HG03378 (cell line): ENCODE results near the gene MAGED2.
"Not testable (repeated sequence)": the region's sequence is repeated elsewhere in the genome, so short reads cannot be mapped to it uniquely, and the experiment has no call there.

Experiments
- ATAC-seq: cut with Tn5 transposase; IDR thresholded peaks from one replicate; pipeline ENCODE4 v1.9.1; 2021; ENCODE audit warnings: mild to moderate bottlenecking, moderate library complexity; ENCODE audit not compliant: unreplicated experiment

MAGED2 gene

GRCh38 chrX:54807524-54808108, at the start of gene MAGED2:
Gene MAGED2 (plus strand): TSS chrX:54807745. CDS start chrX:54809332, 1,587 bp downstream.
- no peak for ATAC-seq

GRCh38 chrX:54758114-54759055, 49.2 kb upstream of the MAGED2 start:
- ATAC-seq, result no peak

- ATAC-seq, result not testable (repeated sequence)
Observed at GRCh38 chrX:54774391-54775094, 33.0 kb upstream of the MAGED2 start.

- no peak for ATAC-seq
Observed at GRCh38 chrX:54776061-54776460, 31.5 kb upstream of the MAGED2 start.

GRCh38 chrX:54776987-54777672, 30.4 kb upstream of the MAGED2 start:
- ATAC-seq, result no peak

GRCh38 chrX:54785901-54786300, 21.6 kb upstream of the MAGED2 start:
- no peak for ATAC-seq

GRCh38 chrX:54786967-54787366, 20.6 kb upstream of the MAGED2 start:
- no peak for ATAC-seq

- no peak for ATAC-seq
Observed at GRCh38 chrX:54788446-54788845, 19.1 kb upstream of the MAGED2 start.

- not testable (repeated sequence) for ATAC-seq
Observed at GRCh38 chrX:54789405-54789804, 18.1 kb upstream of the MAGED2 start.

- ATAC-seq, result no peak
Observed at GRCh38 chrX:54794028-54794427, 13.5 kb upstream of the MAGED2 start.

- ATAC-seq, result no peak
Observed at GRCh38 chrX:54794795-54795194, 12.8 kb upstream of the MAGED2 start.

- no peak for ATAC-seq
Observed at GRCh38 chrX:54798137-54798536, 9.4 kb upstream of the MAGED2 start, which contains the start of gene ITIH6. Gene ITIH6 (minus strand): TSS chrX:54798255. CDS start chrX:54798210, 45 bp downstream.

GRCh38 chrX:54799046-54799445, 8.5 kb upstream of the MAGED2 start:
- no peak for ATAC-seq

- peak; percentile 26 for ATAC-seq
Observed at GRCh38 chrX:54808109-54808604, 612 bp downstream of the MAGED2 start.

- peak; percentile 85 for ATAC-seq
Observed at GRCh38 chrX:54808605-54809483, 1.3 kb downstream of the MAGED2 start.

- no peak for ATAC-seq
Observed at GRCh38 chrX:54810532-54810931, 3.0 kb downstream of the MAGED2 start.

- no peak for ATAC-seq
Observed at GRCh38 chrX:54811301-54811885, 3.8 kb downstream of the MAGED2 start.

- no peak for ATAC-seq
Observed at GRCh38 chrX:54812306-54812705, 4.8 kb downstream of the MAGED2 start.

- no peak for ATAC-seq
Observed at GRCh38 chrX:54817220-54817820, 9.8 kb downstream of the MAGED2 start.
